ENCODE measurements around the gene HOXB5. TPM values are rescaled to one million over a fixed set of nuclear protein-coding genes. Genes with fewer than 3 reads are reported as not detected.
A peak's percentile ranks its signal among the peaks of the same experiment; 100 is the strongest.

Gene HOXB5
- polyA plus RNA-seq, 4 donors: 5.8 to 9.8 TPM; not detected in 2

DNA sequence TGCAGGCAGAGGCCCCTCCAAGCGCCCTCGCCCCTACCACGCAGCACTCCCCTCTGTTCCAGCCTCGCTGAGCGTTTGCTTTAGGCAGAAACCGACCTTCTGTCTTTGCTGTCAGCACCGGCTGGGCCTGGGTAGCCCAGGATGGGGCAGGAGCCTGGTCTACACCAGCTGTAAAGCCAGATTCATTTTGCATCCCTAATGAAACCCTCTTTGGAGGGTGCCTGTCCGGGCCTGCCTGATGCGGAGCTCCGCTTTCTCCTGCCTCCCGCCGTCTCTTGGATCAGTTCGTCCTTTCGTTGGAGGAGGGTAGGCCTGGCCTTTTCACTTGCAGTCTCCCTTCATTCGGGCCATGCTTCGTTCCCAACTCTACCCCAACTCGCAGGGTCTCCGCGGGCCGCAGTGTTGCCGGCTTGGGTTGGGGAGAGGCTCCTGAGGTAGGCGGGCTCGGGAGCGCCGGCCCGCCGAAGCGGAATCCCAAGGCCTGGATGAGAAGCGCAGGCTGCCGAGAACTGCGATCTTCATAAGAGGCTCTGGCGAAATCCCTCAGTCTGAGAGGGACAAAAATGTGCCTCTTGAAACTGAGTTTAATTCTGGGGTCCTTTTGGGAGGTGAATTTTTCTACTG, 26.4 kb upstream of the HOXB5 start:
- DNase-seq (no peak), FAIRE-seq (no peak)
- H3K27me3 ChIP-seq (ENCODE audit: control insufficient read depth in 3 of 3, insufficient read depth in 3 of 3, low read length in 3 of 3): peaks cover 14 to 100% (median 79%) of the 10 kb centered on the region in 3 donors
- WGBS, 3 donors: 18 to 46% (median 27%) methylated on average over 32 of the region's 32 CpGs
- H3K9me3 ChIP-seq (ENCODE audit: control insufficient read depth in 2 of 2, insufficient read depth in 1 of 2, low read depth in 1 of 2, low read length in 1 of 2): no peaks in the 10 kb centered on the region
- H3K27ac ChIP-seq (ENCODE audit: low read depth in 1 of 3, low read length in 2 of 3): no peak overlapping the region
- H3K4me3 ChIP-seq (ENCODE audit: low read depth in 1 of 3, low read length in 3 of 3): no peak overlapping the region
- H3K36me3 ChIP-seq (ENCODE audit: control insufficient read depth in 3 of 3, insufficient read depth in 2 of 3, low read depth in 1 of 3, low read length in 3 of 3): no peaks in the 10 kb centered on the region
- peaks cover 0 to 22% (median 0%) of the 10 kb centered on the region in 3 donors for H3K4me1 ChIP-seq (ENCODE audit: control insufficient read depth in 3 of 3, insufficient read depth in 2 of 3, low read depth in 1 of 3, low read length in 2 of 3)

DNA sequence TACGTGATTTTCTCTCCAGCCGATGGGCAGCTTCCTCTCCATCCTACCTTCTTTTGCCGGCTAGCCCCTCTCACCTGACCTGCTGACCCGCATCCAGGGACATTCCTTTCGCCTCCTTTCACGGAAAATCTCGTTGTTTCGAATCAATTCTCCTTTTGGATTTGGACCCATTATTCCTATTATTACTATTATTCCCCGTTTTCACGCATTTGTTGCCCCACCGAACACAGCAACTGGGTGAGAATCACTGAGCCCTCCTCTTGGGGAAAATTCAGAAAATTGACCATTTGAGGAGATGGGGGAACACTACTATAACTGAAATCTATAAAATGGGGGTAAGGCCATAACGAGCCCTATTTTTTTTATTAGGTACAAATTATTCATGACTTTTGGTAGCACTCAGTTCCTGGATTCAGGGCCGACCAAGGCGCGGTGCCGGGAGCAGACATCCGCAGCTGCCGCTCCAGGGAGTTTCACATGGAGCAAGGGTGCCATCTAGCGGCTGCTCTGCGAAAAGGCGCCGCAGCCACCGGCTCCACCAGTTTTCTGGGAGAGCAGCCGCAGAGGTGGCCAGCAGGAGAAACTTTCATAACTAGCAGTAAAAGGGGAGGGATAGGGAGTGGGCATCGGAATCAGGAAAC, 24.8 kb upstream of the HOXB5 start:
- H3K27ac ChIP-seq (ENCODE audit: low read depth in 1 of 3, low read length in 2 of 3): no peak overlapping the region
- peak; percentile 78 to 94 for DNase-seq
- H3K4me1 ChIP-seq (ENCODE audit: control insufficient read depth in 3 of 3, insufficient read depth in 2 of 3, low read depth in 1 of 3, low read length in 2 of 3): peaks cover 0 to 22% (median 0%) of the 10 kb centered on the region in 3 donors
- peak overlapping the region in 1 of 3 donors; percentile 24 for H3K4me3 ChIP-seq (ENCODE audit: low read depth in 1 of 3, low read length in 3 of 3)
- H3K27me3 ChIP-seq (ENCODE audit: control insufficient read depth in 3 of 3, insufficient read depth in 3 of 3, low read length in 3 of 3): peaks cover 14 to 100% (median 76%) of the 10 kb centered on the region in 3 donors
- 3 to 4% (median 4%) methylated on average over 25 of the region's 25 CpGs for WGBS, 3 donors
- no peaks in the 10 kb centered on the region for H3K36me3 ChIP-seq (ENCODE audit: control insufficient read depth in 3 of 3, insufficient read depth in 2 of 3, low read depth in 1 of 3, low read length in 3 of 3)
- H3K9me3 ChIP-seq (ENCODE audit: control insufficient read depth in 2 of 2, insufficient read depth in 1 of 2, low read depth in 1 of 2, low read length in 1 of 2): no peaks in the 10 kb centered on the region
- FAIRE-seq: no peak

DNA sequence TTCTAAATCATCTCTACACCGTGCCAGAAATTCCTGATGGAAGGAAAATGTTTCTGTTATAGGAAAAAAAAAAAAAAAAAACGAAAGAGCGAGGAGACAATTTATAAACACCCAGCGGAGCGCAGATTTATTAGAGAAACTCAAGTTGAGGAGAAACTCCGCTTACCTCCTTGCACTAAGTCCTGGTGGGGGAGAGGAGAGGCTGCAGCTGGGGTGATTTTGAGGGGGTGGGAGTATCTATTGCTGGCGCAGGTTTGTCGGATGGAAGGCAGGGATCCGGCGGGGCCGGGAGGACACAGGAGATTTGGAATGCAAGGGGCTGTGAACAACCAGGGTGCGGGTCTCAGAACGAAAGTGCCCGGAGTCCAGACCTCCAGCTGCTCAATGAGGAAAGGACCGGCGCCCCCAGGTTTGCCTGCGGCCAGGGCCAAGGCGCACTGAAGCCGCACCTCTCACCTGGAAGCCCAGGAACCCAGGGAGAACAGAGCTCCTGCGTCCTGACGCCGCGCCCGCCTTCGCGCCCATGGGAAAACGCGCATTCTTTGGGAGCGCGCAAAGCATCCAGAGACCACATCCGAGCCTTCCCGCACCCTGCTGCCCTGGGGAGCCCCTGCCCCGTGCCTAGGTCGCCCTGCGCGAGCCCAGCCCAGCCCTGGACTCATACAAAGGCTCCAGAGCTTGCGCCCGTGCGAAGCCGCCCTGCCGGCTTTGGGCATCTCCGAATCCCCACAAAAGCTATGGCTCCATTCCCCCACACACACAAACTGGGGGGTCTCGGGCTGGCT, 24.1 kb upstream of the HOXB5 start:
- Histone ChIP-seq H3K27me3 (ENCODE audit: control insufficient read depth in 3 of 3, insufficient read depth in 3 of 3, low read length in 3 of 3) (peaks cover 14 to 98% (median 69%) of the 10 kb centered on the region in 3 donors), H3K27ac (ENCODE audit: low read depth in 1 of 3, low read length in 2 of 3) (no peak overlapping the region)

DNA sequence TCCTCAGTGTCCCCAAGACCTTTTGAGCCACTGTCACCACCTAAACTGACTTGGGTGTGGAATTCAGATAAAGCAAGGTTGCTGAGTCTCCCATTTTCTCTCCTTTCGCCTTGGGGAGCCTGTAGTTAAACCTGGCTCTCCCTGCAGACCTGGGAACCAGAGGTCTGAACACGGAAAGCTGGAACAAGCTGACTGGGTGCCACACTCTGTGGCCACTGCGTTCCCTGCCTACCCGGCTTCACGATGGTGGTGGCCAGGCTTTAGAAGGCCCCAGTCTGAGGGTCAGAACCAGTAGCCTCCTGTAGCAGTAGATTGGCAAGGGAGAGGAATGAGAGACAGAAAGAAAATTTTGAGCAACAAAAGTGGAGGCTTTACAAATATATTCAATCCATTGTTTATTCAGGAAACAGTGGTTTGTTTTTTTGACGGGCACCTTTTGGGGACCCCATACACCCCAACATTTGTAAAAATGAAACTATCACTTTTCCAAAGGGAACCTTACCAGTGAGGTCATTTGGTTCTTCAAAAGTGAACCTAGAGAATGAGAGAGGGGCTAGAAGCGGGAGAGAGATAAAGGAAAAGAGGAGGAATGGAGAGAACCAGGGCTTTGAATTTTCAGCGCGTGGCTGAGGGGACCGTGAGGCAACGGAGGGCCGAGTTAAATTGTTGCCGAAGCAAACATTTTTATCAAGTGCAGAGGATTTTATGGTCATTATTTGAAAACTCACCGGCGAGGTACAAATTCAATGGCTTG, 23.3 kb upstream of the HOXB5 start:
- Histone ChIP-seq H3K4me3 (ENCODE audit: low read depth in 1 of 3, low read length in 3 of 3) (no peak overlapping the region), H3K9me3 (ENCODE audit: control insufficient read depth in 2 of 2, insufficient read depth in 1 of 2, low read depth in 1 of 2, low read length in 1 of 2) (no peaks in the 10 kb centered on the region), H3K4me1 (ENCODE audit: control insufficient read depth in 3 of 3, insufficient read depth in 2 of 3, low read depth in 1 of 3, low read length in 2 of 3) (peaks cover 0 to 22% (median 0%) of the 10 kb centered on the region in 3 donors), H3K27me3 (ENCODE audit: control insufficient read depth in 3 of 3, insufficient read depth in 3 of 3, low read length in 3 of 3) (peaks cover 14 to 98% (median 65%) of the 10 kb centered on the region in 3 donors), H3K36me3 (ENCODE audit: control insufficient read depth in 3 of 3, insufficient read depth in 2 of 3, low read depth in 1 of 3, low read length in 3 of 3) (no peaks in the 10 kb centered on the region), H3K27ac (ENCODE audit: low read depth in 1 of 3, low read length in 2 of 3) (no peak overlapping the region)
- 9 to 39% (median 21%) methylated on average over 15 of the region's 15 CpGs for WGBS, 3 donors
- FAIRE-seq (no peak), DNase-seq (no peak)

More for the DNA sequence above, 24.1 kb upstream of the HOXB5 start:
- FAIRE-seq (no peak), DNase-seq (no peak)
- Histone ChIP-seq H3K4me3 (ENCODE audit: low read depth in 1 of 3, low read length in 3 of 3) (no peak overlapping the region), H3K36me3 (ENCODE audit: control insufficient read depth in 3 of 3, insufficient read depth in 2 of 3, low read depth in 1 of 3, low read length in 3 of 3) (no peaks in the 10 kb centered on the region), H3K9me3 (ENCODE audit: control insufficient read depth in 2 of 2, insufficient read depth in 1 of 2, low read depth in 1 of 2, low read length in 1 of 2) (no peaks in the 10 kb centered on the region), H3K4me1 (ENCODE audit: control insufficient read depth in 3 of 3, insufficient read depth in 2 of 3, low read depth in 1 of 3, low read length in 2 of 3) (peaks cover 0 to 22% (median 0%) of the 10 kb centered on the region in 3 donors)
- 10 to 15% (median 13%) methylated on average over 34 to 43 of the region's 43 CpGs for WGBS, 3 donors

DNA sequence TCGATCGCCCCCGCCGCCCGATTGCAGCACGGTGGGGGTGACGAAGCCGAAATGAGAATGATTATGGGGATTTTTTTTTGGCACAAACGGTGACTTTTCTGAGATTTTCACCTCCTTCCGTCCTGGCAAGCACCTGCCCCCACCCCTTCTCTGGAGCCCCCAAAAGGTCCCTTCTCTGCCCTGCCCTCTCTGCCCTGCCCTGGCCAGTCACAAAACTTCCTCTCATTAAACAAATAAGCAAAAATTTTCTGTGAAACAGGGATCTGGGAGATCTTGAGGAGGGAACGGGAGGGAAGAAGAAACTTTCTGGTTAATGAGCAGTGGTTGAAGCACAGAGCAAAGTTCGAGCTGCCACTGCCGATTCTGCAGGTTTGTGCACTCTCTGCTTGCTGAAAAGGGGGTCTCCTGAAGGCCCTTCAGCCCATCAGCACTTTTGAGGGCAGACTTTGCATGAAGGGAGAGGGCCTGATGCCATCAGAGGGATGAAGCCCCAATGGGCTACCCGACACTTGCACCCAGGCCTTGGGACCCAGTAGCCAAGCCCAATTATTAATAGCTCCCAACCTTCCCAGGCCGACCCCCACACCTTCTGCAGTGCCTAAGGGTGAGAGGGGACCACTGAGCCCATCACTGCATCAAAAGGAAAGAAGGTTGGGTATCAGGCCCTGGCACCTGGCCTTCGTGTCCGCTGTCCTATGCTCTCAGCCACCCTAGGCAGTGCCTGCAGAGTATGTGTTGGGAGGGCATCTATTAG, 22.6 kb upstream of the HOXB5 start:
- H3K4me3 ChIP-seq (ENCODE audit: low read depth in 1 of 3, low read length in 3 of 3): peak overlapping the region in 1 of 3 donors; percentile 8
- no peaks in the 10 kb centered on the region for H3K36me3 ChIP-seq (ENCODE audit: control insufficient read depth in 3 of 3, insufficient read depth in 2 of 3, low read depth in 1 of 3, low read length in 3 of 3)
- H3K4me1 ChIP-seq (ENCODE audit: control insufficient read depth in 3 of 3, insufficient read depth in 2 of 3, low read depth in 1 of 3, low read length in 2 of 3): peaks cover 0 to 17% (median 0%) of the 10 kb centered on the region in 3 donors
- H3K27ac ChIP-seq (ENCODE audit: low read depth in 1 of 3, low read length in 2 of 3): no peak overlapping the region
- H3K9me3 ChIP-seq (ENCODE audit: control insufficient read depth in 2 of 2, insufficient read depth in 1 of 2, low read depth in 1 of 2, low read length in 1 of 2): no peaks in the 10 kb centered on the region
- DNase-seq: no peak
- H3K27me3 ChIP-seq (ENCODE audit: control insufficient read depth in 3 of 3, insufficient read depth in 3 of 3, low read length in 3 of 3): peaks cover 14 to 98% (median 61%) of the 10 kb centered on the region in 3 donors
- WGBS, 3 donors: 14 to 35% (median 24%) methylated on average over 17 of the region's 17 CpGs
- FAIRE-seq: no peak

DNA sequence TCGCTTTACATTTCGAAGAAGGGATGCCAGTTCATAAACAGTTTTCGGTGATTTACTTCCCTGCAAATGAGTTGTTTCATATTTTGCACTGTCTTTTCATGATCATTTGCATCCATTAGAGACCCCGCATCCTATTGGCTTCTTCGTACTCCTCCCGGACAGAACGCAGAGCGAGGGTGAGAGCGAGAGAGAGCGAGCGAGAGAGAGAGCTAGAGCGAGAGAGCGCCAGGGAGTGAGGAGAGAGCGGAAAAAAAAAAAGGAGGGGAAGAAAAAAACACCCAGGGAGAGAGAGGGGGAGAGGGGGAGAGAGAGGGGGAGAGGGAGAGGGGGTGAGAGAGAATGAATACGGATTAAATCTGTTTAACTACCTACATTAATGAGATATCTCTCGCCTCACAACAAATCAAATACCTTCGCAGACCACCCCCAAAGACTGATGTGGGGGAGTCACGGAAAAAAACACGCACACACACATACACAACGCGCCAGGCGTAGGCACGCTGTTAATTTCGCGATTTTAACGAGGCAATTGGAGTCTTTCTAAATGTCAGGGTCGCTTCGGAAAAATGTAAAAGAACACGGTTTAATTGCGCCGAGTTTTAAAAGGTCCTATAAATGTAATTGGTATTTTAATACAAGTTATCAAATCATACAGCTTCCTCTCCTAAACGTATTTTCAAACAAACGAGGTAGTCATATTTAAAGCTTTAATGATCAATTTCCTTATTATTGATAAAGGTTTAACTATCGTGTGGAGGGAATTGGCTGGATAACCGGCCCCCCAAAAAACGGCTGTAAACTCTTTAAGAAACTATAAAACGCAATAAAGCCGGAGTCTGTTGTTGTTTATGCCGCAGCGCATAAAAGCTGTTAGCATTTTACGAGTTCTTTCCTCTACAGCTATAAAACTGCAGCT, 21.7 kb upstream of the HOXB5 start, which contains the start of gene HOXB8:
TSS of gene HOXB8 (minus strand) at position 246 of the 916 bp plus-strand sequence. CDS start 588 bp downstream, outside the sequence.
- no peak for FAIRE-seq
- no peak within 1 kb of the TSS for H3K27ac ChIP-seq (ENCODE audit: low read depth in 1 of 3, low read length in 2 of 3)

More for the DNA sequence above, 21.7 kb upstream of the HOXB5 start, which contains the start of gene HOXB8:
- WGBS, 3 donors: 16 to 19% (median 16%) methylated on average over 41 of the region's 41 CpGs
- H3K4me3 ChIP-seq (ENCODE audit: low read depth in 1 of 3, low read length in 3 of 3): peak within 1 kb of the TSS; percentile 7 to 41 (median 21)
- no peak for DNase-seq
- H3K4me1 ChIP-seq (ENCODE audit: control insufficient read depth in 3 of 3, insufficient read depth in 2 of 3, low read depth in 1 of 3, low read length in 2 of 3): peaks cover 0 to 23% (median 0%) of the 10 kb centered on the region in 3 donors
- H3K36me3 ChIP-seq (ENCODE audit: control insufficient read depth in 3 of 3, insufficient read depth in 2 of 3, low read depth in 1 of 3, low read length in 3 of 3): no peaks in the 10 kb centered on the region
- no peaks in the 10 kb centered on the region for H3K9me3 ChIP-seq (ENCODE audit: control insufficient read depth in 2 of 2, insufficient read depth in 1 of 2, low read depth in 1 of 2, low read length in 1 of 2)
- peaks cover 14 to 98% (median 53%) of the 10 kb centered on the region in 3 donors for H3K27me3 ChIP-seq (ENCODE audit: control insufficient read depth in 3 of 3, insufficient read depth in 3 of 3, low read length in 3 of 3)

Measured in small intestine (tissue), 7 donors.